ENCODE measurements around the gene KIAA1549.

KIAA1549 gene

DNA sequence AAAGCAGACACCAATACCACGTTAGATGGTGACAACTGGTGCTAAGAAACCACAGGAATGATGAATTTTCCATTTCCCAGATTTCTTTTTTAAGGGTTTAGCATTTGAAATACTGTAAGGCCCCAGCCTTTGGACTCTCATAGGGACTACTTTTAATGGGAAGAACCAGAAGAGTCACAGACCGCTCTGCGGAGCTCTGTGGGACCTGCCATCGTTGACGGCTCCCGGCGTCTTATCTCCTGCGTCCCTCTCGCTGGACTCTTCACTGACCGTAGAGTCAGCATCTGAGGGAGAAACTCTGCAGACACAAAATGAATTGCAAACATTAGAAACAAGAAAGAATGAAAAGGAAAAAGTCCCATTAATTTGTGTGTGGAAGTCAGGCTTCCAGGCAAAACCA is 101.8 kb downstream of the KIAA1549 start:
- no peak for DNase-seq

DNA sequence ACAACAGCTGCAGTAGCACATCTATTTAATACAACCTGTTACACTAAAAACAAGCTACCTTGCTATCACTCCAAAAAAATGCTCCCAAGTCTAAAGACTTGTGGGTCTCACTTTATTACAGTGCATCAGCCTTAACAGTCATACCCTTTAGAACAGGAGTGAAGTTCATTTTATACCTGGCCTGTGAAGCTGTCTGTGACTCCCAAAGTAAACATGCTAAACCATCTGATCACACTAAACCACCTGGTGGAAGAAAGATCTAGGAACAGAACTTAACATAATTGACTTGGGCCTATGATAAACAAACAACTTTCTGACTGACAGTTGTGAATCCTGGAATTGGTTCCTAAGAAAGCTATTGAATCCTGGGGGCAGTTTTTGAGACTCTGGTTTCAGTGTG is 102.3 kb downstream of the KIAA1549 start:
- DNase-seq: no peak

DNA sequence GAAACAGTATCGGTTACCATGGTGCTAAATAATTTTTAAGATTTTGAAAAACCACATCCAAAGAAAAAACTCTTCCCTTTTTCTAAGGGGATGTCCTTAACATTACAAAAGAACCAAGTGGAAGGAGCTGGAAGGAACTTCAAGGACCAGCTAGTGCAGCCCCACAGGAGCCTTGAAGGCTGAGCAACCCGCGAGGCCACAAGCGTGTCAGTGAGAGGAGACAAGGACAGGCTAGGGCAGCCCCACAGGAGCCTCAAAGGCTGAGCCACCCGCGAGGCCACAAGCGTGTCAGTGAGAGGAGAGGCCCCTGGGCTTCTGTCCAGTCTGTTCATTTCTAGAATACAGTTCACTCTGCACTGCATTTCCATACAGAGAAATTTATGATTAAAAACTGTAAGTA is 103.1 kb downstream of the KIAA1549 start:
- no peak for DNase-seq

DNA sequence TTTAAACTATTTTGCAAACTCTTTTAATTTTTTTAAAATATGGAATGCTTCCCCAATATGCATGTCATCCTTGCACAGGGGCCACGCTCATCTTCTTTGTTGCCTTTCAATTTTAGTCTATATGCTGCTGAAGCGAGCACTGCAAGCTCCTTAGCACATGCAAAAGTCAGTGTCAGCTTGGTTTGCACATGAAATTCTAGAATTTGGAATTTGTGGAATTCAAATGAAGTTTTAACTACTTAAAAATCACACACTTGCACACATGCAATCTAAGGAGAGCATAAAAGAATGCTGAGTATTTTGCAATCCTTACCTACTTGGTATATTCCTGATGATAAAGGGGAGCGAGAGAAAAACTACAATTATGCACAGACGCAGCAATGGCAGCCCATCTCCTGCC is 104.9 kb downstream of the KIAA1549 start:
- no peak for DNase-seq

DNA sequence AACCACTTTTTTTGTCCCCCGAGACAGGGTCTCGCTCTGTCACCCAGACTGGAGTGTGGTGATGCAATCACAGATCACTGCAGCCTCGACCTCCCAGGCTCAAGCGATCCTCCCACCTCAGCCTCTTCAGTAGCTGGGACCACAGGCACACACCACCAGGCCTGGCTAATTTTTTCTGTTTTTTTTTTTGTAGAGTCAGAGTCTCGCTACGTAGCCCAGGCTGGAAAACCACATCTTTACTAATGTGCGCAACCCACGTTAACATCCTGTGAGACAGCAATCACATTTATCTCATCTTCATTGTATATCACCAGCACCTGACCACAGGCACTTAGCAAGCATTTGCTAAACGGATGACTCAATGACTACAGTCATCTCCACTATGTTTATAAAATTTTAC is 105.4 kb downstream of the KIAA1549 start:
- no peak for DNase-seq

DNA sequence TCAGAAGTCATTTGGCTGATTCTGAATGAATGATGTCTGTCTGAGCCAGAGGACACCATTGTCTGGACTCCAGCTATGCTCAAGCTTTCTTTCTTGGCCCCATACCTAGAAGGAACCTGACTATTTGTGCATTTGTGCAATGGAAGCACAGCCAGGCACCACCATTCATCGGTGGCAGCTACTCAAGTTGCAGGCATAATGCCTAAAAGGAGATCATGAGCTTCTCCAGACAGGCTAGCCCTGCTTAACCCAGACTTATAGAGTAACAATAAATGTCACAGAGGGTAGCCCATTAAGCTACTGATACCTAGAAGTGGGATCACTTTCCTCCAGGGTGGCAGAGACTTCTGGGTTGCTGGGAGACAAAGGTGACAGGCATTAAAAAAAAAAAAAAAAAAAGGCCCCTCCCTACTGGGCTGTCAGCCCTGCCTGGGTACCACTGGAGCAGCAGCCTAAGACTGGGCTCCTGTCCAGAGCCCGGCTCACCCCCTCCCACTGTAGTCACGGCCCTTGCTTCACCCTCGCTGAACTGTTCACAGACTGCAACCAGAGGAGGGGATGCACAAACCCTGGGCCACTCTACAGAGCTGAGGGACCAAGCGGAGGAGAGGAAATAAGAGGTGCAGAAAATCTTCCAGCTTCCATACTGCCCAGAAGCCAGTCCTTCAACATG is 107.8 kb downstream of the KIAA1549 start:
- DNase-seq: no peak

DNA sequence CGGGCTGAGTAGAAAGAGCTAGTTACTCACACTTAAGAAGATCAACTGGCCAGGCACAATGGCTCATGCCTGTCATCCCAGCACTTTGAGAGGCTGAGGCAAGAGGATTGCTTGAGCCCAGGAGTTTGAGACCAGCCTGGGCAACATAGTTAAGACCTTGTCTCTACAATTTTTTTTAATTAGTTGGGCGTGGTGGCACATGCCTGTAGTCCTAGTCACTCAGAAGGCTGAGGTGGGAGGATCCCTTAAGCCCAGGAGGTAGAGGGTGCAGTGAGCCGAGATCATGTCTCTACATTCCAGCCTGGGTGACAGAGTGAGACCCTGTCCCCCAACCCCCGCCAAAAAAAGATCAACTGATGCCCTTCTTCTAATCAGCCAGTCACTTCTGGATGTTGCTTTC is 108.6 kb downstream of the KIAA1549 start:
- no peak for DNase-seq

DNA sequence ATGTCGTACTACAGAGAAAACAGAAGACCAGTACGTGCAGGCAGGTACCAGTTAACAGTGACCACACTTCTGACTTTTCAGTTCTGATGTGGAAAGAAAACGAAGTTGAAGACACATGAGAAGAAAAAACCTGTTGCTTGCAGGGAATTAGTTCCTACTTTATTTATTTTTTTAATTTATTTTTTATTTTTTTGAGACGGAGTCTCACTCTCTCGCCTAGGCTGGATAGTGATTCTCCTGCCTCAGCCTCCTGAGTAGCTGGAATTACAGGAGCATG is 109.4 kb downstream of the KIAA1549 start:
- no peak for DNase-seq

DNA sequence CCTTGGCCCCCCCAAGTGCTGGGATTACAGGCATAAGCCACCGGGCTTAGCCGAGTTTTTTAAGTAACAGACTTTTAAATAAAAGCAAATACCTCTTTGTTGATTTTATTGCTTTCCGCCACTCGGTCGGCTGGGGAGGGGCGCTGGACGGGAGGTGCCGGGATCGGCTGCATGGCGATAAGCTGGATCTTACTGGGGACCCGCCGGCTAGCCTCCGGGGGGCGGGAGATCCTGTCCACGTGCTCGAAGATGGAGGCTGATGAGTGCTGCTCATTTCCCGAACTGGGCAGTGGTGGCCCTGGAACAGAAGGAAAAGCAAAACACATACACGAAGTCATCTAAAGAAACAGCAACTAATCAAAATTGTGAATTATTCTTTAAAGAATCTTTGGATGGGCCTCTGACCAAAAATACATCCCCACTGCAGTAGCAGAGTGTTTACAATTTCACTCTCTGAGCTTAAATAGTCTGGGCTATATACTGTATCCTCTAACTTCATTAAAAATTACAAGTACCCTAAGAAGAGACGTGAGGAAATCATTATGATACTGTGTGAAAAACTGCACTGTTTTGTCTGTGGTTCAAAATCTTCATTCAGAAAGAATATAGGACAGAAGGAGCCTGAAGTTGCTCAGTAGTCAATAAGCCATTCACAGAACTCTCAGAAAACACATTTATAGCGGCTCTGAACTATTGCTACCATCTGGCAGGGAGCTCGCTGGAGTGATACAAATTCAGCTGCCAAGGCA is 110.0 kb downstream of the KIAA1549 start:
- no peak for DNase-seq

DNA sequence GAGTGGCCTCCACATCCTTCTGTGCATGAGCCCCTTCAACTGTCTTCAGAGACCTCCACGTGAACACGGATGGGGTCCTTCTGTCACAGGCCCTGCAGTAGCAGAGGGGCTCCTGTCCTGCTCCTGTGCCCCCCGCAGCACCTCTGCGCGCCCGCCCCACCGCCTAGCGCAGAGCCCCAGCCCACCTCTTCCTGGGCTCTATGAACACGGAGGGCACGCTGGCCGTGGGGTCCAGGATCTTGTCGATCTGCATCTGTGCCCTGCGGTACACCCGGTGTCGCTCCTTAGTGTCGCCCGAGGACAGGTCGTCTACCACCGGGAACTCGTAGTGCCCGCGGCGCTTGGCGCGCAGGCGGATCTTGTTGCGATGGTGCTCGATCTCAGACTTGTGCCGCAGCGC is 111.8 kb downstream of the KIAA1549 start:
- no peak for DNase-seq

DNA sequence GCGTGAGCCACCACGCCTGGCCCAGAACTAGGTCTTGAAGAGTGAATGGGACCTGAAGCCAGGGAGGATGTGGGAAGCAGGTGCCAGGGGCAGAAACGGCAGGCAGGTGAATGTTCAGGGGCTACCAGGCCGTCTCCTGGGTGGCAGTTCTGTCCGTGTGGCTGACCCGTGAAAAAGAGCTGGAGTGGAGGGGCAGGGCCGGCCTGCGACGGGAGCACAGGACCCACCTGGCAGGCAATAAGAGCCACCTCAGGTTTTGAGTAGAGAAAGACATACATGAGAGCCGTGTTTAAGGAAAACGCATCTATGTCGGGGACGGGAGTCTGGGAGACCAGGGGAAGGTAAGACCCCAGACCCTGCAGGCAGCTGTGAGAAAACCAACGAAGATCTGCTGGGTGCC is 112.5 kb downstream of the KIAA1549 start:
- no peak for DNase-seq

DNA sequence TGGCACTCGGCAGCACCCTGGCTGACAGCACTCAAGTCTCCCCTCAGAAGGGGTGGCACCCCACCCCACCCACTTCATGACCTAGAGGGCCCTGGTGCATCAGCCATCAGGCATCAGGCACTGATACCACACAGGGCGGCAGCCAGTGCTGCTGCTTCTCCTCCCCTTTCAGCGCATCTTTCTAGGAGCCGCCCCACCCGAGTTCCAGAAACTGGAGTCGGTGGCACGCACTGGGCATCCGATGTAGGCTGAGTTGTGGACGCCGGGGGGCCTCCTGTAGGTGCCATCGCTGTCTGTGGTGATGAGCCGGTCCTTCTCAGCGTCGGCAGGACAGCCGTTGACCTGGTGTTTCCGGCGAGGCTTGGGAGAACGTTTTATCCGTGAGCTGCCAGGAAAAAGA is 113.4 kb downstream of the KIAA1549 start:
- DNase-seq: no peak

DNA sequence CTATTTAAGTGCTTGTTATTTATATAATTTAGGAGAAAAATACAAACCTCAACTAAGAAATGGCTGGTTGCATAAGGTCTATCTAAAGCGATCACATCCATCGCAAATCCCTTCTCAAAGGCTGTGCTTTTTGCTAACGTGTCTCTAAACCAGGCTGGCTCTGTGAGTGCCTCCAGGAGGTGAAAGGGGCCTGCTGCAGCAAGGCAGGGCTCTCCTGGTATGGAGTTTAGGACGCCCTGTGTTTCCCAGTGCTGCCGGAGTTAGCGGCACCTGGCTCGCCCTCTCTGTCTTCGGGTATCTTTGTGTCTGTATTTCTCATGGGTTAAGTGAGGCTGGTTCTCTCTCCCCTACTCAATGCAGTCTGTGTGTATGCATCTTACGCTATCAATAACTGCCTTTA is 114.8 kb downstream of the KIAA1549 start:
- DNase-seq: no peak

DNA sequence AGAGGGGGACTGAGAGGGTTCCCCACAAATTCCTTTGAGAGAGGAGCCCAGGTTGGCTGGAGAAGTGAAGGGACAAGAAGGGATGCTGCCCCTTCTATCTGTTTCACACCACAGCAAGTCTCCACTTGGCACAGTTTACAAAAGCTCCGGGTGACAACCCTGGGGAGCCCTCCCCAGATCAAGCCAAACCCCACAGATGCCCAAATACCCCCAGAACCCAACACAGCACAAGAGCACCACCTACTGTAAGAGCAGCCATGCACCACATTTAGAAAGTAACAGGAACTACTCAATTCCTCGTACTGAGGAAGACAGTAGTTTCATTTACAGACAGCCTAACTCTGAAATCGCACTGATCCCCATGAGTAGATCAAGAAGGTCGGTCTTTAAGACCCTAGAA is 115.3 kb downstream of the KIAA1549 start:
- no peak for DNase-seq

DNA sequence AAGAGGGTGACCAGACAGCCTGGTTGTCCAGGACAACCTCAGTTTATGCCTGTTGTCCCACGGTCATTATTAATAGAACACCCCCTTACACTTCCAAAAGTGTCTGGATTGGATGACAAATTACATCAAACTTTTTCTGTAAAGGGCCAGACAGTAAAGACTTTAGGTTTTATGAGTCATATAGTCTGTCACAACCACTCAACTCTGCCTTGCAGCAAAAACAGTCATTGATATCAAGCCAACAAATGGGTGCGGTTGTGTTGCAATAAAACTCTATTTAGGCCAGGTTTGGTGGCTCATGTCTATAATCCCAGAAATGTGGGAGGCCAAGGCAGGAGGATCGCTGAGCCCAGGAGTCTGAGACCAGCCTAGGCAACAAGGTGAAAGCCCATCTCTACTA is 116.5 kb downstream of the KIAA1549 start:
- no peak for DNase-seq

DNA sequence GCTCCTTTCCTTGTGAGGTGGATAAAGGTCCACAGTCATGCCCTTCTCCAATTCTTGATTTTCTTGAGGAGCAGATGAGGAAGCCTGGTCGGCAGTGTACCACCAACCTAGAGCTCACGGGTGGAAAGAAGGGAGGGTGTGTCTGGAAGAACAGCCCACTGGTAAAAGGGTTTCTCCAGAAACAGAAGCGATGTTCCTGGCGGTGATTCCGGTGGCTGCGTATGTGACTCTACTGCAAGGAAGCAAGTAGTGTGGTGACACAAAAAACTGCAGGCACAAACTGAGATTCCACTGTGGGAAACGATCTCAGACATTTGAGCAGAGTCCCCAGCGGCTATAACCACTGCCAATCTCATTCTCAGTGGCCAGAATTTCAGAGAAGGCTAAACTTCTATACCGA is 117.3 kb downstream of the KIAA1549 start:
- no peak for DNase-seq

DNA sequence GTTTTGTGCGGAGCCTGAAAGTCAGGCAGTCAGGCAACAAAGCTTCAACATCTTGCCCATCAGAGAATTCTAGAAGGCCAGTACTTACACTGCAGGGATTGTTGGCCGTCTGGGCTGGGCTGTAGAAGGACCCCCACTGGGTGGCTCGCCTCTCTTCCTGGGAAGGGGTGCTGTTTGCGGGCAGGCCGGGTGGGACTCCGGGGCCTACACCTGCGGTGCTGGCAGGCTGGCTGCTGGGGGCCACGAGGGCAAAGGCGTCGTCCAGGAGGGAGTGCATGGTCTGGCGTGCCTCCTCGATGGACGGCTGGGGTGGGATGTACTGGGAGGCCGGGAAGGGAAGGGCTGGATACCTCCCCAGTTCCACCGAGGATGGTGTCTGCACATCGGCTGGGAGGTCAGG is 120.1 kb downstream of the KIAA1549 start:
- DNase-seq: no peak

DNA sequence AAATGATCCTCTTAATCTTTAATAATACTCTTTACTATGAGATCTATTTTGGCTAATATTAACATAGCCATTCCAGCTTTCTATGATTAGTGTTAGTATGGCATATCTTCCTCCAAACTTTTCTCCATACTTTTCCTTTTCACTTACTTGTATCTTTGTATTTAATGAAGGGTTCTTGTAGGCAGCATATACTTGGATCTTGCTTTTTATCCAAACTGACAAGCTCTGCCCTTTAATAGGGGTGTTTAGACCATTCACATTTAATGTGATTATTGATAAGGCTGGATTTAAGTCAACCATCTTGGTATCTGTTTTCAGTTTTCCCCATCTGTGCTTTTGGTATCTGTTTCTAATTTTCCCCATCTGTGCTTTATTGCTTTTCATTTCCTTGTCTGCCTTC is 123.5 kb downstream of the KIAA1549 start:
- DNase-seq: no peak

DNA sequence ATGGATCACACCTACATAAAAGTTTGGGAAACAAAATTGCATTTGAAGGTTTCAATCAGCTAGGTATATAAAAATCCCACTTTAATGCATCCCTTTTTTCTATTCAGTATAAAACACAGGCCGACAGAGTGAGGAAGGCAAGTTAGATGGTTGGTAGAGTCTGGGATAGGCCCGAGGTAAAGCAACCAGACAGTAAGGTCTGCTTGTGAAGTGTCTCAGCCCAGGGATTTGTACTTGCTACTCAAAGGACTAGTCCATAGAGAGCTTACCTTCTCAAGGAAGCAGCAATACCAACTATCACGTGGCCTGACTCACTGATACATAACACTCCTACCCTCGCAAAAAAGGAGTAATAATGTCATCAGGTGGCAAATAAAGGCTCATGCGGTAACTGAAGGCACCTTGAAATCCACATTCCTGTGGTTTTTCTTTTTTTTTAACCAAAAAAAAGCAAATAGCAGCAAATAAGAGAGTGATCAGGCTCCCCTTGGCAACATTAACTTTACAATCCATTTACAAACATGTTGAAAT is 127.0 kb downstream of the KIAA1549 start:
- DNase-seq: no peak

DNA sequence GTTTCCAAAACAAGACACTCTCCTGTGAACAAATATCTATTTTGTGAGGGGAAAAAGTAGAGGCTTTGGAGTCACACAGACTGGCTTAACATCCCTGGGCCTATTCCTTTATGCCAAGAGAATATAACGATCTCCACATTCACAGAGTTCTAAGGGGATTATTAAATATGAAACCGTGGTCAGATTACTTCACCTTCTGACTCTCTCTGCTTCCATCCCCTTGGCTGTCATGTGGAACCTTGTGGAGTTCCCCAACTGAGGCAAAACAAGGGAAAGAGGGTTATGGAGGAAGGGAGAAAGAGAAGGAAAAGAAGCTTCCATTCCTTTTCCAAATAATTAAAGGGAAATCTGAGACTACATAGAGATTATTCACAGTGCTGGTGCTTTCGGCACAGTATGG is 127.7 kb downstream of the KIAA1549 start:
- DNase-seq: no peak

DNA sequence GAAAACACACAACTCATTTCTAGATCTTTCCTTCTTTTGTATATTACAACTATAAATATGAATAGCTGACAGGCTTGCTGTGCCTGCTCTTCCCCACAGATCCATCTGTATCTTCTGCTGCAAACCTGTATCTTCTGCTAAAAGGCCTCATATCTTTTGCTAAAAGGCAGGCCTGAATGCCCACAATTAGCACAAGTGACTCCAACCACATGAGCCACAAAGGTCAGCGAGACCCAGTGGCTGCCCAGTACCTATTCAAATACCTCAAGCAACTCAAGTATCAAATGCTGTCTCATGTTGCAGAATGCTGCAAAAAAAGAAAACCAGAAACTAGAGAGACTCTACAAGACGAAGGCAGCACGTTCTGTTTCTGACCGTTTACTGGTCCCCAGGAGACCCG is 128.7 kb downstream of the KIAA1549 start:
- DNase-seq: no peak

DNA sequence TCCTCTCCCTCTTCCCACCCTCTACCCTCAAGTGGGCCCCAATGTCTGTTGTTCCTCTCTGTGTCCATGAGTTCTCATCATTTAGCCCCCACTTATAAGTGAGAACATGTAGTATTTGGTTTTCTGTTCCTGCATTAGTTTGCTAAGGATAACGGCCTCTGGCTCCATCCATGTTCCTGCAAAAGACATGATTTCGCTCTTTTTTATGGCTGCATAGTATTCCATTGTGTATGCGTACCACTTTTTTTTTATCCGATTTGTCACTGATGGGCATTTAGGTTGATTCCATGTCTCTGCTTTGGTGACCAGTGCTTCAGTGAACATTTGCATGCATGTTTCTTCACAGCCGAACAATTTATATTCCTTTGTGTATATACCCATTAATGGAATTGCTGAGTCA is 131.5 kb downstream of the KIAA1549 start:
- no peak for DNase-seq

DNA sequence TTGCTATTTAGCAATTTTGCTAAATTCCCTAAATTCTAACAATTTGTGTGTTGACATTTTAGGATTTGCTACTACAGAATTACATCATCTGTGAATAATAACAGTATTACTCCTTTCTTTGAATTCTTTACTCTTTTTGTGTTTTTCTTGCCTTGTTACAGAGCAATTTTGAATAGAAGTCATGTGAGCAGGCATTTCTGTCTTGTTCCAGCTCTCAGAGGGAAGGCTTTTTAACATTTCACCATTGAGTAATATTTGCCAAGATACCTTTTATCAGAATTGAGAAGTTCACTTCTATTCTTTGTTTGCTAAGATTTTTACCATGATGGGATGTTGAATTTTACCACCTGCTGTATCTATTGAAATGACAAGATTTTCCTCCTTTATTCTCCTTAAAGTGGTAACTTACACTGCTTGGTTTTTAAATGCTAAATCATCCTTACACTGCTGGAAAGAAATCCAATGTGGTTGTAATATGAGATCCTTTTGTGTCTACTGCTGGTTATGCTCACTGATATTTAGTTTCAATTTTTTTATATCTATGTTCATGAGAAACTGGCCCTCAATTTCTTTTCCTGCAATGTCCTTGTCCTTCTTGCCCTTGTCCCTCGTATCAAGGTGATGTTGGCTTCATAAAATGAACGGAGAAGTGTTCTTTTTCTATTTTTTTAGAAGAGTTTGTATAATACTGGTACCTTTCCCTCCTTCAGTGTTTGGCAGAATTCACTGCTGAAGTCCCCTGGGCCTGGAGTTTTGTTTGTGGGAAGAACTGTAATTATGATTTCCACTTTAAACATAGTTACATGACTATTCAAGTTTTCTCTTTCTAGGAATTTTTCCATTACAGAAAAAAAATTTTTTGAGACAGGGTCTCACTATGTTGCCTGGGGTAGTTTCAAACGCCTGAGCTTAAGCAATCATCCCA is 132.9 kb downstream of the KIAA1549 start:
- DNase-seq: no peak

DNA sequence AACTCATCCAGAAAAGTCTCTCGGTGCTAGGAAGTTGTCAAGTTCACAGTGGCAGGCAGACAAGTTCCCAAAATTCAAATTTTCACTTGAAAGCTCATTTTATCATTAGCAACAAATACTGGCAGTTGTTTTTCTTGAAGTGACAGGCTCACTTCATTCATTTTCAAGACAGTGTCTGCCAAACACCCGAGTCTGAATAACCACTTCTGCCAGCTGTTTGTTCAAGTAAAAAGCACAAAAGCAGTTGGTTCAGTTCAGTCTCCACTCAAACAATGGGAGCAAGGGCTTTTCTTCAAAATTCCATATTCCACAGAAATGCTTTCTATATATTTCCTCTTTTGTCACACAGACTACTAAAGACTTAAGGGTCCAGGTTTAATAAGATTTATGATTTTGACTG is 135.5 kb downstream of the KIAA1549 start:
- DNase-seq: no peak

All from NCI-H1048 (cell line).